HuH-7.5 (cell line): ENCODE measurements around the gene SEC14L1.
"Not testable (repeated sequence)": the region's sequence is repeated elsewhere in the genome, so short reads cannot be mapped to it uniquely, and the experiment has no call there.

Source experiments
- DNase-seq: peaks from one replicate; pipeline ENCODE4 v3.0.0; 2011; ENCODE audit warnings: low spot score

SEC14L1 gene

DNA sequence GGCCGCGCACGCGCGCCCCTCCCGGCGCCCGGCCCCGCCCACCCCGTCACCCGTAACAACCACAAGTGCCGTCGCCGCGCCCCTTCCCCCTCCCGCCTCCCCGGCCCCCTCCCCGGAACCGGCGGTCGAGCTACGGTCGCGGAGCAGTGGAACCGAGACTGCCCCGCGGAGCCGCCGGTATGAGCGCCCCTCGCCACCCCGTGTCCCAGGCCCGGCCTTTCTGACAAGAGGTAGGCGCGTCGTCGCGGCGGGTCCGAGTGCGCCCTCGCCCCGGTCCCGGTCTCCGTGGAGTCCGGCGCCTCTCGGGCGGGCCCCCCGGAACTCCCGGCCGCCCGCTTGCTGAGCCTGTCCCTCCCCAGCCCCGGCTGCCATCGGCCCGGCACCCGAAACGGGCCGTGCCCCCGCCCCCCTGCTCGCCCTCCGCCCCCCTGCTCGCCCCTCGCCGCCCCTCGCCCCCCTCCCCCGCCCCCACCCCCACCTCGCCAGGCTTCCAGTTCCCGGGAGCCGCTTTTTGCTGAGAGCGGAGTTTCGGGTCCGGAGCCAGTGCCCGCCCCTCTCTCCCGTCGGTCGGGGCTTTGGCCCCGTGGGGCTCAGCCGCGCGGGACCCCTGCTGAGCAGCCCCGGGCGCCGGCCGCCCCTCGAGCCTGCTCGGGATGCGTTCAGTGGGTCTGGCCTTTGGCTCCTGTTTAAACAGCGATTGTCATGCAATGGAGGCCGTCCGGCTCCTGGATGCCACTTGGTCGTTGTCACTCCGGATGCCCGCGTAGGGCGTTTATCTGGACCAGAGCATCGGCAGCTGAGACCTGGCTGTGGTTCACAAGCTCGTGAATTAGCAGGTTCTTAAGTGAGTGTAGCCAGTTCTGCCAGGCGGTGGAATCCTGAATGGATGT is at the start of gene SEC14L1:
TSS of gene SEC14L1 (plus strand) at position 92 of the 890 bp plus-strand sequence. CDS start 2,628 bp downstream, outside the sequence.
- DNase-seq, result peak; percentile 38

DNA sequence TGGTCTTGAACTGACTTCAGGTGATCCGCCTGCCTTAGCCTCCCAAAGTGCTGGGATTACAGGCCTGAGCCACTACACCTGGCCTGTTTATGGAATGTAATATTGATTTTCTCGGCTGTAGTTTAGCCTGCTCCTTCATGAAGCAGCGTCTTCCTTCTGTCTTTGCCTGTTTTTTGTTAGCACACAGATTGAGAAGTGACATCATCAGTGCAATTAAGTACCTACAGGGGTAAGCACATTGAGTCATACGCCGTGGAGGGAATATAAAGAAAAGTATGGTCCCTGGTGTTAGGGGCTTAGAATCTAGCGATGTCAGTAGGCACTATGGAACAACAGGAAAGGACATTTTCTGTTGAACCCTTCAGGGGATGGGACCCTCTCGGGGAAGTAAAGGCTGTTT is 48.7 kb upstream of the SEC14L1 start:
- no peak for DNase-seq

- no peak for DNase-seq
Observed at GRCh38 chr17:77095461-77095860, 45.3 kb upstream of the SEC14L1 start.

DNA sequence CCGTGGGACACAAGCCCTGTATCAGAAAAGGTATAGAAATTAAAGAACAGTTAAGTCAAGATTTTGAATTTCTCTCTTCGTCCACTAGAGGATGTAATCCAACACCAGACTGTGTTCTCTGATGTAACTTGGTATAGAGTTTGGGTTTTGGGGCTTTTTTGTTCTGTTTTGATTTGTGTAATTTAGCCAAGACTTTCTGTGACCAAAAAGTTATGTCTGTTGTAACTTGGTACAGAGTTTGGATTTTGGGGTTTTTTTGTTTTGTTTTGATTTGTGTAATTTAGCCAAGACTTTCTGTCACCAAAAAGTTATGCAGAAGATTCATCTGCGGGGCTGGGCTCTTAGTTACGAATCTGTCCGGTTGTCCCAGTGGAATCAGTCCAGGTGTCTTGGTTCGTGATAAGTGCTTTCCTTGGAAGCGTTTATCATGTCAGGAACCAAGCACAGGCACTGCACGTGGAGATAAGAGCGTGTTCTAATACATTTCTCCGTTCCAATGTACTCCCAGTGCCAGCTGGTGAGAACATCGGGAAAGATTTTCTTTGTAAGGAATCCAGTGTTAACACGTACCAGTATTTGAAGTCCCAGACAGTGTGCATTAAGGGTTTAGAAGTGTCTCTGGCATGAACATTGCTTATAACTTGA is 44.1 kb upstream of the SEC14L1 start:
- DNase-seq, result no peak

DNA sequence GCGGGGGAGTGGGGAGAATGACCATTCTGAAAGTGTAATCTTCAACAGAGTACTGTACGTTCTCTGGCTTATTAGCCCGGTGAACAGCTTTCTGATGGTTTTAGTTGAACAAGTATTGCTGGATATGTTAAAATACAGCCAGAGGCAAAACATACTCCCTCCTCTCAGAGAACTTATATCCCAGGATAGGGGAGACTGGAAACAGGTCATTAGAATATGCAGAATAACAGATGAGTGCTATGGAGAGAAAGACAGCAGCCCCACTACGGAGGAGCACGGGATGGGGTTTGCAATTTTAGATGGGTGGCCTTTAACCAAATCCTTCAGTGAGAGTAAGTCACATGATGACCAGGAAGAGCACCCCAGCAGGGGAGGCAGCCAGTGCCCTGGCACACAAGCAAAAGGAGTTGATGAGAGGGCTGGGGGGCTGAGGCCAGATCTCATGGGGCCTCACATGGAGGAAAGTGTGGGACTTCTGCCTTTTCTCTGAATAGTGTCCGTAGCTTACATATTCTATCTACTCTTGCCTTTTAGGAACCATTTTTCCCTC is 43.1 kb upstream of the SEC14L1 start:
- DNase-seq, result no peak

DNA sequence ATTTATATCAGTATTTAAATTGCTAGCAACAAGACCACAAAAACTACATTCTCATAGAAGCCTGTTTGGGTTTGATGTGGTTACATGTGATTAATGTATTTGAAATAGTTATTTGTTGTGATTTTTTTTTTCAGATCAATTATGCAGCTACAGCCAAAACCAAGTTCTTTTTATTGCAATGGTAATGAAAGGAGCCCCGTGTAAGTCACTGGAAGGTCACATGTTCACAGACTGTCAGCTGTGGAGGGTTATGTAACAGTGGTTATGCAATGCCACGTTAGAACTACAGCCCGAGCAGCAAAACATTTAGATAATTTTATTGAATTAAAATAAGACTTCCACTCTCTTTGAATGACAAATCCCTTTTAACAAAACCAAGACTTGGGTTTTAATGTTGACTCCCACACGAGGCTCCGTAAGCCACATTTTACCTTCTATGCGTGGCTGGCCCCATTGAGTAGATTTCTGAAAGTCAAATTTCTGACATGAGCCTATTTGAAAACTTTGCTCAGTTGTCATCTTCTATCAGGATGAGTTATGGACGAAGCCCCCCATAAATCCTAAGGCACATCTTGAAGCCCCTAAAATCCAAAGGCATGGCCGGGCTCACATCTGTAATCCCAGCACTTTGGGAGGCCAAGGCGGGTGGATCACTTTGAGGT is 41.8 kb upstream of the SEC14L1 start:
- DNase-seq, result no peak

DNA sequence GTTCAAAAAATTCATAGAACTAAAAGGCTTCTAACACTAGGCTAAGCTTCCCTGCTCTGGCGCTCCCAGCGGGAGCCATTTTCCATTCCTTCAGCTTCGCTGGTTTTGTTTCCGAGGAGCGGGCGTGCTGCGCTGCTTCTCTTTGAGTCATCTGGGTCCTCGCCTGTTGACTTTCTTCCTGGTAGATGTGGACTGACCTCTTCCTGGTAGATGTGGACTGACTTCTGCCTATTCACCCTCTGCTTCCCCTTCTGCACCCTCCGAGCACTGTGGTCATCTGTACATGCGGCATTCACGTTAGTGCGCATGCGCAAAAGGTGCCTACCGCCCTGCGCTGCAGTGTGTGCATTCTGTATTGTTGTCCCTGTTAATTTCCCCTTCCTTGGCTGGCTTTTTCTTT is 40.8 kb upstream of the SEC14L1 start:
- DNase-seq, result no peak

DNA sequence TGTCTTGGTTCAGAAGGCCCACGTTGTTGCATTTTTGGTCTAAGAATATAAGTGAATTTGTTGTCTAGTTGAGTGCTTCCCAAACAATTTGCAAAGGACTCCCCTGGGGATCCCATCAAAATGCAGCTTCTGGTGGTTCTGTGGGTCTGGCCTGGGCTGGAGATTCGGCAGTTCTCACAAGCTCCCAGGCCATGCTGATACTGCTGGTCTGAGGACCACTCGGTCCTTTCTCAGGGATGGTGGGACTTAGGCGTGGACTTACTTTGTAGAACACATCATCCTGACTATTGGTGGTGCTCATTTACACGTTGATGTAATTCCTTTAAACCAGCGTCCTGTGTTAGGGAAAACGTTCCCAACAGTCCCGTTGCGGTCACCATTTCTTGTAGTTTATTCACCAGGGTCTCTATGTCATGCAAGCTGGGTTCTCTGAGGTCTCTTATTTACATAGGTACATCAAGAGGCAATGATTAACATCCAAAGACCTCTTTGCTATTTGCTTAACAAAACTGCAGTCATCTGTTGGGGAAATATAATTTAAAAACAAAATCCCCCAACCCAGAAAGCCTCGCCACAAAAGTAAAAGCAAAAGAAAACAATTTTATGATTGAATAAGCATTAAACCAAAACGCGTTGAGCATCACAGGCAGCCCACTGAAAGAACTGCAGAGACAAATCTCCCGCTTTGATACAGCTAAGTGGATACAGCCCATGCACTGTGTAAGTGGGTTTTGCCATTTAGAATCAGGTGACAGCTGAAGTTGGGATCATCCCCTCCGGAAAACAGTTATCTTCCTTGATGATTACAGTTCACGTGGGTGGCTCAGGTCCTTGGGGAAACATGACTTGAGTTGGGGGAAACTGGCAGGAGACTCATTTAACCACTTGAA is 39.0 kb upstream of the SEC14L1 start:
- no peak for DNase-seq

- not testable (repeated sequence) for DNase-seq
Observed at GRCh38 chr17:77102411-77103134, 38.2 kb upstream of the SEC14L1 start.

GRCh38 chr17:77105706-77106105 is 35.1 kb upstream of the SEC14L1 start:
- no peak for DNase-seq

- no peak for DNase-seq
Observed at GRCh38 chr17:77106874-77107358, 33.9 kb upstream of the SEC14L1 start.

DNA sequence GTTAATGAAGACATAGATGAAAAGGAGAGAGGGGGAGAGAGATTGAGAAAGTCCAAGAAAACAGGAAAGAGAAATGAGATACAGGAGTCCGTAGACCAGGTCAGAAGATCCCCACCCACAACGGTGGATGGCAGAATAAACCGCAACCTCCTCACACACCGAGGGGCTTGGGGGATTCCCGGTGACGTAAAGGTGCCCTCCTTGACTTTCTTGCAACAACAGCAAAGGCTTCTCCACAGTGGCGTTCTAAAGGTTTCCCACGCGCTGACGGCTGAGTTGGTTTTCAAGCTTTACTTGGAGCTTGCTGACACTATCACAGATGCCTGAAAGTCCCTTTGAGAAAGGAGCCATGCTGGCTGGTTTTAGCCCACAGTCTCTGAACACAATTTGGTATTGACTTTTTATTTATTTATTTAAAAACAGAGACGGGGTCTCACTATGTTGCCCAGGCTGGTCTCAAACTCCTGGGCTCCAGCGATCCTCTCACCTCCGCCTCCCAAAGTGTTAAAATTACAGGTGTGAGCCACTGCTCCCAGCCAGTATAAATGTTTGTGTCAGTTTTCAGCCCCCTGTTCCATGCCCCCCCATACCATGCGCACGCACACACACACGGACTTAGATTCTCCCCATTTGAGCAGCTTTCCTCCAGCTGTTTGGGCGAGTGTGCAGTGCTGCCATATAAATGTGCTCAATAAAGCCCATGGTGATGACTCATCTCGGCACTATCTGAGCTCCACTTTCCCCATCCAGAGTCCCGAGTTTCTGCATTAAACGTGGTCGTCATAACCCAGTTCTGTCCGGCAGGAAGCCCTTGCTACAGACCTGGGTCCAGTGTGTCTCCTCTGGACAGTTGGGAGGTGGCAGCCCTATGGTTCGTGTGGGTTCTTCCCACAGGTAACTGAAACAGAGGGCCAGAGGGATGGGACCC is 33.0 kb upstream of the SEC14L1 start:
- DNase-seq, result no peak

DNA sequence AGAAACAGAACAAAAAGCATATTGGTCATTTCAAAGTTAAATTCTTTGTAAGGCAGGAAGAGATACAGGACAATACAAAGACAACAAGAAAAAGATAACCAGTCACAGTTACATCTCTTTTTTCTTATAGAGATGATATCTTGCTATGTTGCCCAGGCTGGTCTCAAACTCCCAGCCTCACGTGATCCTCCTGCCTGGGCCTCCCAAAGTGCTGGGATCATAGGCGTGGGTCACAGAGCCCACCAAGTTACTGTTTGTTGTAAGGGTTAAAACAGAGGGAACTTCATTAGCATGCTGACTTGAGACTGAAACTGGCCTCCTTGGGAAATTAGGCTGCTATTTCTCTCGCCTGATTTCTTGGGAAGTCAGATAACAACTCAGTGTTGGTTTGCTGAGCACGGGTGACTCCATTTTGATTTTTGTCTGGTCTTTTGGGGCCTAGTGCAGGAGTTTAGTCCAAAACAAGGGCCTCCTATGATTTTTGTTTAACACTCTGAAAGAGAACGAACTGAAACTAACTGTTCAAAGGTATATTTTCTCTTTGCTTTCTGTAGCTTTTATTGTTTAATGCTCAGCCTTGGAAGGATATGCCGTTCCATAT is 31.5 kb upstream of the SEC14L1 start:
- DNase-seq, result no peak

DNA sequence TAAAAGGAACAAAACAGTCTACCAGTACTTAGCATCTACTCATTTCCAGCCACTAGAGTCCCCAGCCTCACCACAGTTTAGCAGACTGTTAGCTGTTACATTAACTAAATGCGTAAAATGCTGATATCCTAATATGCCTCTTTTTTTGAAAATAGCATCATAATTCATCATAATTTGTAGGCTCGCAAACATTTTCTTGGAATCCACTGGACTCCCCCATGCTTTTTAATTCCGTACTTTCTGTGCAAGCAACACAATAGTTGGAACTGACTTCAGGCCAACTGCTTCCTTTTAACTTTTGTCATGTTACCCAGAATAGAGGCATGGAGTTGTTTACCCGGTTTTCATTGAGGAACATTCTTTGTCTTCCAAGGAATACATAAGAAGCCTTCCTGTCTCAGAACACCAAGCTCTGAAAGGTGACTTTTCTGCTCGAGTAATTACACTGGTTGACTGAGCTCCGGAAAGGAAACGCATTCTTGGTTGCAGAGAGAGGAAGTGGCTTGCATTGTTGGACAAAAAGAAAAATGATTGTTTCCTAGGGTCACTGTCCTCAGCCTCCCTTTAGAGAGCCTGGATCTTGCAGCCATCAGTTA is 30.9 kb upstream of the SEC14L1 start:
- no peak for DNase-seq

DNA sequence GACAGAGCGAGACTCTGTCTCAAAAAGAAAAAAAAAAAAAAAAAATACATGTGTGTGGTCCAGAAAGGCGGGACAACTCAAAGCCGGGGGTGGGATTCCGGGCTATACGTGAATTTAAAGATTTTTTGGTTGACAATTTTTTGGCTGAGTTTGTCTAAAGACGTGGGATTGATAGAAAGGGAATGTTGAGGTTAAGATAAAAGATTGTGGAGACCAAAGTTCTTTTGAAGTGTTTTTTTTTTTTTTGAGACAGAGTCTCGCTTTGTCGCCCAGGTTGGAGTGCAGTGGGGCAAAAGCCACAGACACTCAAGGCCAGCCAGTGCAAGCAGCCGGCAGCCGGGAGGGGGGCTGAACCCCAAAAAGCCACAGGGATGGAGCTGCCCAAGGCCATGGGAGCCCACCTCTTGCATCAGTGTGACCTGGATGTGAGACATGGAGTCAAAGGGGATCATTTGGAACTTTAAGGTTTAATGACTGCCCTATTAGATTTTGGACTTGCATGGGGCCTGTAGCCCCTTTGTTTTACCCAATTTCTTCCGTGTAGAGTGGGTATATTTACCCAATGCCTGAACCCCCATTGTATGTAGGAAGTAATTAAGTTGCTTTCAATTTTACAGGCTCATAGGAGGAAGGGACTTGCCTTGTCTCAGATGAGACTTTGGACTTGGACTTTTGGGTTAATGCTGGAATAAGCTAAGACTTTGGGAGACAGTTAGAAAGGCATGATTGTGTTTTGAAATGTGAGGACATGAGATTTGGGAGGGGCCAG is 29.4 kb upstream of the SEC14L1 start:
- DNase-seq, result not testable (repeated sequence)

- DNase-seq, result no peak
Observed at GRCh38 chr17:77111934-77112296, 28.9 kb upstream of the SEC14L1 start.

- no peak for DNase-seq
Observed at GRCh38 chr17:77115510-77115909, 25.3 kb upstream of the SEC14L1 start.

DNA sequence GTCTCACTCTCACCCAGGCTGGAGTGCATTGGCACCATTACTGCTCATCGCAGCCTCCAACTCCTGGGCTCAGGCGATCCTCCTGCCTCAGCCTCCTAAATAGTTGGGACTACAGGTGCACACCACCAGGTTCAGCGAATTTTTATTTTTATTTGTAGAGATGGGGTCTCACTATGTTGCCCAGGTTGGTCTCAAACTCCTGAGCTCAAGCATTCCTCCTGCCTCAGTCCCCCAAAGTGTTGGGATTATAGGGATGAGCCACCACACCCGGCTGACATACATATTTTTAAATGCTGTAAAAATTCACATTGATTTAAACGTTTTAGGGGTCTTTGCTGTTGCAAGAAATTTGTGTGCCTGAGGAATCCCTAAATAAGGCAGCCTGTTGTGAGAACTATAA is 24.8 kb upstream of the SEC14L1 start:
- DNase-seq, result no peak
